MCF 10A (cell line): Measurements from ENCODE around the gene LRRC74B. TPM values are rescaled to one million over a fixed set of nuclear protein-coding genes. Genes with fewer than 3 reads are reported as not detected.
"Not testable (repeated sequence)": the region's sequence is repeated elsewhere in the genome, so short reads cannot be mapped to it uniquely, and the experiment has no call there.

Experiments used
- BruUV-seq: library from RNA; stranded (reverse); fragments of 400-500 nt; replicated peaks from 2 replicates; lab custom pipeline; 2021; lab: Mats Ljungman, UMichigan
- CTCF ChIA-PET: fragments of 300-600 bp; sonication (Branson Sonifier 250); formaldehyde crosslinking; extraction: SDS; loops from one replicate; lab custom pipeline; 2021; ENCODE audit warnings: antibody characterized with exemption, inconsistent platforms; lab: Yijun Ruan, JAX
- POLR2A ChIA-PET: fragments of 300-600, 350-650 bp; sonication (Branson Sonifier 250); formaldehyde crosslinking; extraction: SDS; loops from one replicate; lab custom pipeline; 2020; ENCODE audit warnings: antibody characterized with exemption, inconsistent platforms; lab: Yijun Ruan, JAX
- DNase-seq: peaks from one replicate; pipeline ENCODE4 v3.0.0-alpha.2; 2018; ENCODE audit not compliant: unreplicated experiment
- H3K27ac Mint-ChIP-seq: one replicate; pipeline ENCODE4 v1.8.0; 2022; ENCODE audit warnings: mild to moderate bottlenecking, low read depth, mixed read lengths; ENCODE audit not compliant: unreplicated experiment
- H3K27me3 Mint-ChIP-seq: one replicate; pipeline ENCODE4 v1.8.0; 2022; ENCODE audit warnings: mixed read lengths; ENCODE audit not compliant: insufficient read depth, unreplicated experiment
- H3K36me3 Mint-ChIP-seq: one replicate; pipeline ENCODE4 v1.8.0; 2022; ENCODE audit warnings: mild to moderate bottlenecking, moderate library complexity, mixed read lengths; ENCODE audit not compliant: insufficient read depth, unreplicated experiment
- H3K4me1 Mint-ChIP-seq: one replicate; pipeline ENCODE4 v1.8.0; 2022; ENCODE audit warnings: mixed read lengths; ENCODE audit not compliant: insufficient read depth, unreplicated experiment
- H3K4me3 Mint-ChIP-seq: one replicate; pipeline ENCODE4 v1.8.0; 2022; ENCODE audit warnings: mild to moderate bottlenecking, moderate library complexity, mixed read lengths; ENCODE audit not compliant: unreplicated experiment
- H3K9me3 Mint-ChIP-seq: one replicate; pipeline ENCODE4 v1.8.0; 2022; ENCODE audit warnings: mixed read lengths; ENCODE audit not compliant: unreplicated experiment
- CTCF ChIP-seq: fragments of 200-600 bp; IDR thresholded peaks from one replicate; pipeline ENCODE4 v1.8.0; 2022; ENCODE audit warnings: antibody characterized with exemption, mild to moderate bottlenecking; ENCODE audit not compliant: unreplicated experiment
- intact Hi-C: fragments of 100-400 bp; cut with micrococcal nuclease; formaldehyde crosslinking; loops from 2 replicates; pipeline ENCODE4 v1.14.1; 2022
- total RNA-seq: library from RNA; stranded (reverse); gene quantifications from 2 replicates; pipeline ENCODE4 v1.2.3, GENCODE V29; 2022

The LRRC74B gene
- total RNA-seq, 1 experiment from 2014 or later = not detected

GRCh38 chr22:21047730-21048129, 2.0 kb downstream of the LRRC74B start:
- no peak overlapping the region for H3K4me3 Mint-ChIP-seq
- no TSS peak for BruUV-seq

GRCh38 chr22:21048448-21048847, 2.7 kb downstream of the LRRC74B start:
- DNase-seq = not testable (repeated sequence)
- H3K4me1 Mint-ChIP-seq = peaks cover 33% of the 10 kb centered on the region

More at GRCh38 chr22:21047730-21048129, 2.0 kb downstream of the LRRC74B start:
- Mint-ChIP-seq H3K27me3 (no peaks in the 10 kb centered on the region), H3K9me3 (no peaks in the 10 kb centered on the region), H3K36me3 (no peaks in the 10 kb centered on the region), H3K4me1 (peaks cover 38% of the 10 kb centered on the region), H3K27ac (no peak overlapping the region)
- no peak for TF ChIP-seq CTCF
- intact Hi-C loops = no loop called here
- ChIA-PET CTCF (interaction anchor here (0.7 to 1.3 kb wide), 2 partner anchors 9 to 26 kb away, joined by 4 to 7 read pairs; no protein-coding TSS in a partner anchor), POLR2A (interaction anchor here (1.2 kb wide), 1 partner anchor 10 kb away, joined by 4 read pairs; no protein-coding TSS in a partner anchor)
- DNase-seq = no peak

GRCh38 chr22:21048965-21049364, 3.2 kb downstream of the LRRC74B start:
- POLR2A ChIA-PET, BruUV-seq, H3K27ac Mint-ChIP-seq, H3K9me3 Mint-ChIP-seq, H3K36me3 Mint-ChIP-seq, CTCF ChIA-PET, intact Hi-C loops, H3K27me3 Mint-ChIP-seq, DNase-seq, H3K4me3 Mint-ChIP-seq: not testable (repeated sequence)
- peaks cover 28% of the 10 kb centered on the region for H3K4me1 Mint-ChIP-seq

More at GRCh38 chr22:21048448-21048847, 2.7 kb downstream of the LRRC74B start:
- H3K36me3 Mint-ChIP-seq, BruUV-seq, H3K27me3 Mint-ChIP-seq, CTCF ChIA-PET, H3K9me3 Mint-ChIP-seq, H3K27ac Mint-ChIP-seq, H3K4me3 Mint-ChIP-seq, intact Hi-C loops, POLR2A ChIA-PET: not testable (repeated sequence)

DNA sequence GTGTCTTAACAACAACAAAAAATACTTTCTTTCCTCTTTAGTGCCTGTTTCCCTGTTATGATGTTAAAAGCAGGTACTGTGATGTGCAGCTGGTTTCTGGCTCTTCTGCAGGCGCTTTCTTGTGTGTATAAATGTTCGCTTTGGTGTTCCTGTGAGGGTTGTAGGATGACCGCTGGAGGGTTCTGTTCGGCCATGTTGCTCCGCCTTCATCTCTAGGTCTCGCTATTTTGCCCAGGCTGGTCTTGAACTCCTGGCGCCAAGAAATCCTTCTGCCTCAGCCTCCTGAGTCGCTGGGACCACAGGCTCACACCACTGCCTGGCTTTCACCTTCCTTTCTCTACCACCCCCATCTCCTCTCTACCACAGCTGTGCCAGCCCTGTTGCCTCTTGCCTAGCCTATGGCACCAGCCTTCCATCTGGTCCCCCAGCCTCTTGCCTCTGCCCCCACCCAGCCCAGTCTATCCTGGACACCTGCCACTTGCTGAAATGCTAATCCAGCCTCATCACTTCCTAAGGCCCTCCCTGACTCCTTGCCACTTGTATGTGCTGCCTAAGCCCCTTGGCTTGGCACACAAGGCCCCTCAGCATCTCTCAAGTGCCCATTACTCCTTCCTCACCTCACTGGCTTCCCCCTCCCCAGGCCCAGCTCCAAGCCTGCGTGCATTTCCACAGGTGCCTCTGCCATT, 5.5 kb downstream of the LRRC74B start:
- no peaks in the 10 kb centered on the region for H3K9me3 Mint-ChIP-seq
- no peak overlapping the region for H3K27ac Mint-ChIP-seq
- ChIA-PET POLR2A (no interaction called here), CTCF (no interaction called here)
- no peak overlapping the region for H3K4me3 Mint-ChIP-seq
- H3K36me3 Mint-ChIP-seq = no peaks in the 10 kb centered on the region
- intact Hi-C loops = no loop called here
- peaks cover 8% of the 10 kb centered on the region for H3K4me1 Mint-ChIP-seq
- H3K27me3 Mint-ChIP-seq = no peaks in the 10 kb centered on the region
- DNase-seq = no peak
- no TSS peak for BruUV-seq
- no peak for TF ChIP-seq CTCF

DNA sequence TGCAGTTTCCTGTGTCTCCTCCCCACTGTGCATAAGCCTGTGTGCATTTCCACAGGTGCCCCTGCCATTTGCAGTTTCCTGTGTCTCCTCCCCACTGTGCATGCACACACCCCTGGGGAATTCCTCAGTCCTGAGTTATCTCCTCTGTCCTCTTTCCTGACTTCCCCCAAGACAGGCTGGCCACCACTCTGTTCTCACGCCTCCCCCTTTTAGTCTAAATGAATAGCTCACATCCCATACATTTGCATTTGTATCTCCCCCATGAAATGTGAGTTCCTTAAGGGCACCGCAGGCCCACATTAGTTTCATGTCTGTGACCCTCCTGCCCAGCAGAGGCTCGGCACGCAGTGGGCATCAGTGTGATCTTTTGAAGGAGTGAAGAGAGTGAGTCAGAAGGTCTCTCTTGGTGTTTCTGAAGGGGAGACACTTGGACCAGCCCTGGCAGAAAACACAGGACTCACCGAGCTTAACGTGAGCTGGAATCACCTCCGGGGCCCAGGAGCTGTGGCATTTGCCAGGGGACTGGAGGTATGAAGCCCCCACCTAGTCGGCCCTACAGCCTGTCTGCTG, 6.2 kb downstream of the LRRC74B start:
- no peak for TF ChIP-seq CTCF
- CTCF ChIA-PET = no interaction called here
- Mint-ChIP-seq H3K36me3 (no peaks in the 10 kb centered on the region), H3K4me1 (peaks cover 14% of the 10 kb centered on the region), H3K27ac (no peak overlapping the region), H3K27me3 (no peaks in the 10 kb centered on the region), H3K9me3 (no peaks in the 10 kb centered on the region), H3K4me3 (no peak overlapping the region)
- no TSS peak for BruUV-seq
- DNase-seq = no peak
- POLR2A ChIA-PET = no interaction called here
- intact Hi-C loops = no loop called here
